GM23338 (cell line): Measurements from ENCODE around the gene MITF. TPM values are rescaled to one million over a fixed set of nuclear protein-coding genes. Genes with fewer than 3 reads are reported as not detected.

Experiments used
- ATAC-seq: fragments of 200-7000 bp; cut with Tn5 transposase; 3 replicates; pipeline ENCODE4 v1.9.1; 2020
- DNase-seq: peaks from one replicate; pipeline ENCODE4 v3.0.0-alpha.2; 2015; ENCODE audit warnings: low spot score
- H2AFZ ChIP-seq: fragments of 200-600 bp; sonication (generic); 2 replicates; pipeline ENCODE4 v1.8.0; 2016; ENCODE audit warnings: antibody characterized with exemption, mild to moderate bottlenecking, moderate library complexity
- H3F3A ChIP-seq: fragments of 200-600 bp; sonication (generic); replicated peaks from 2 replicates; pipeline ENCODE4 v1.8.0; 2017; ENCODE audit warnings: antibody characterized with exemption, mixed run types, low read depth
- H3K27ac ChIP-seq: fragments of 200-600 bp; sonication (generic); 2 replicates; pipeline ENCODE4 v1.6.1; 2016; ENCODE audit warnings: low read depth
- H3K27me3 ChIP-seq: fragments of 200-600 bp; sonication (generic); 2 replicates; pipeline ENCODE4 v1.8.0; 2016; ENCODE audit warnings: mild to moderate bottlenecking, mixed run types, moderate library complexity; ENCODE audit not compliant: insufficient read depth
- H3K36me3 ChIP-seq: fragments of 200-600 bp; sonication (generic); 2 replicates; pipeline ENCODE4 v1.8.0; 2016; ENCODE audit warnings: mild to moderate bottlenecking; ENCODE audit not compliant: insufficient read depth
- H3K4me1 ChIP-seq: fragments of 200-600 bp; sonication (generic); 2 replicates; pipeline ENCODE4 v1.8.0; 2016; ENCODE audit warnings: mild to moderate bottlenecking, moderate library complexity; ENCODE audit not compliant: insufficient read depth
- H3K4me2 ChIP-seq: fragments of 200-600 bp; sonication (generic); 2 replicates; pipeline ENCODE4 v1.7.1; 2017; ENCODE audit warnings: mixed run types
- H3K4me3 ChIP-seq: fragments of 200-600 bp; sonication (generic); 2 replicates; pipeline ENCODE4 v1.6.1; 2016; ENCODE audit warnings: mixed run types
- H3K79me2 ChIP-seq: fragments of 200-600 bp; sonication (generic); replicated peaks from 2 replicates; pipeline ENCODE4 v1.8.0; 2017; ENCODE audit warnings: mild to moderate bottlenecking; ENCODE audit not compliant: insufficient read depth
- H3K9me2 ChIP-seq: fragments of 200-600 bp; sonication (generic); 2 replicates; pipeline ENCODE4 v1.8.0; 2017; ENCODE audit not compliant: insufficient read depth
- H4K20me1 ChIP-seq: fragments of 200-600 bp; sonication (generic); replicated peaks from 2 replicates; pipeline ENCODE4 v1.8.0; 2017; ENCODE audit warnings: mild to moderate bottlenecking; ENCODE audit not compliant: insufficient read depth
- H3K27ac Mint-ChIP-seq: 2 replicates; pipeline ENCODE4 v1.8.0; 2020; ENCODE audit warnings: inconsistent platforms, mild to moderate bottlenecking, moderate library complexity, mixed read lengths
- H3K27me3 Mint-ChIP-seq: 3 replicates; pipeline ENCODE4 v1.8.0; 2022; ENCODE audit warnings: low read depth, mild to moderate bottlenecking, moderate library complexity, mixed read lengths, inconsistent platforms; ENCODE audit not compliant: insufficient read depth, poor library complexity
- H3K36me3 Mint-ChIP-seq: 3 replicates; pipeline ENCODE4 v1.8.0; 2021; ENCODE audit warnings: low read depth, mild to moderate bottlenecking, inconsistent platforms, moderate library complexity, mixed read lengths
- H3K4me1 Mint-ChIP-seq: 3 replicates; pipeline ENCODE4 v1.8.0; 2020; ENCODE audit warnings: mild to moderate bottlenecking, inconsistent platforms, mixed read lengths
- H3K4me3 Mint-ChIP-seq: 3 replicates; pipeline ENCODE4 v1.8.0; 2021; ENCODE audit warnings: moderate library complexity, mild to moderate bottlenecking, inconsistent platforms, mixed read lengths
- H3K9me3 Mint-ChIP-seq: 3 replicates; pipeline ENCODE4 v1.8.0; 2020; ENCODE audit warnings: moderate library complexity, mild to moderate bottlenecking, inconsistent platforms, mixed read lengths
- CREB1 ChIP-seq: fragments of 250-450 bp; sonication (Bioruptor Pico); IDR thresholded peaks from 2 replicates; pipeline ENCODE4 v1.5.0; 2020; ENCODE audit warnings: low read depth, mild to moderate bottlenecking, moderate library complexity
- EZH2 ChIP-seq: fragments of 200-600 bp; sonication (generic); IDR thresholded peaks from one replicate; pipeline ENCODE4 v1.8.0; 2017; ENCODE audit warnings: antibody characterized with exemption, mild to moderate bottlenecking, low read depth; ENCODE audit not compliant: unreplicated experiment
- EZH2phosphoT487 ChIP-seq: fragments of 200-600 bp; sonication (generic); IDR thresholded peaks from one replicate; pipeline ENCODE4 v1.8.1; 2018; ENCODE audit warnings: antibody characterized with exemption; ENCODE audit not compliant: unreplicated experiment
- JUNB ChIP-seq: IDR thresholded peaks from one replicate; pipeline ENCODE4 v1.6.1; 2016; ENCODE audit warnings: antibody characterized with exemption; ENCODE audit not compliant: unreplicated experiment
- POLR2AphosphoS5 ChIP-seq: IDR thresholded peaks from 2 replicates; pipeline ENCODE4 v1.6.1; 2016; ENCODE audit warnings: antibody characterized with exemption, low read depth
- STAT1 ChIP-seq: IDR thresholded peaks from one replicate; pipeline ENCODE4 v1.6.1; 2016; ENCODE audit warnings: antibody characterized with exemption; ENCODE audit not compliant: unreplicated experiment
- ZNF114 ChIP-seq: fragments of 250-450 bp; sonication (Bioruptor Pico); IDR thresholded peaks from 2 replicates; pipeline ENCODE4 v1.5.0; 2020; ENCODE audit warnings: mild to moderate bottlenecking, moderate library complexity
- ZNF331 ChIP-seq: fragments of 250-450 bp; sonication (Bioruptor Pico); IDR thresholded peaks from 2 replicates; pipeline ENCODE4 v1.5.0; 2020; ENCODE audit warnings: low read depth, mild to moderate bottlenecking, moderate library complexity
- polyA plus RNA-seq: library from polyadenylated mRNA; unstranded; fragments of >200 nt; fragmentation: Nextera tagmentation; extraction: Ambion mirVana; gene quantifications from 2 replicates; pipeline ENCODE4 v1.2.1, GENCODE V29; 2016
- total RNA-seq: library from RNA; depleted of rRNA; stranded (reverse); fragments of >200 nt; shearing (Covaris generic); gene quantifications from 2 replicates; pipeline ENCODE4 v1.2.3, GENCODE V29; 2014
- TF ChIP-seq, protein P1 (sequence below): IDR thresholded peaks from one replicate; pipeline ENCODE4 v1.6.1; 2018; ENCODE audit warnings: antibody characterized with exemption; ENCODE audit not compliant: unreplicated experiment
- TF ChIP-seq, protein P2 (sequence below): fragments of 250-450 bp; sonication (Bioruptor Pico); IDR thresholded peaks from 2 replicates; pipeline ENCODE4 v1.5.0; 2020; ENCODE audit warnings: mild to moderate bottlenecking, moderate library complexity
- TF ChIP-seq, protein P3 (sequence below): IDR thresholded peaks from 2 replicates; pipeline ENCODE4 v1.6.1; 2016; ENCODE audit warnings: antibody characterized with exemption

MITF gene
- total and polyA plus RNA-seq, 2 experiments from 2014 or later = 1.9 to 2.4 TPM

DNA sequence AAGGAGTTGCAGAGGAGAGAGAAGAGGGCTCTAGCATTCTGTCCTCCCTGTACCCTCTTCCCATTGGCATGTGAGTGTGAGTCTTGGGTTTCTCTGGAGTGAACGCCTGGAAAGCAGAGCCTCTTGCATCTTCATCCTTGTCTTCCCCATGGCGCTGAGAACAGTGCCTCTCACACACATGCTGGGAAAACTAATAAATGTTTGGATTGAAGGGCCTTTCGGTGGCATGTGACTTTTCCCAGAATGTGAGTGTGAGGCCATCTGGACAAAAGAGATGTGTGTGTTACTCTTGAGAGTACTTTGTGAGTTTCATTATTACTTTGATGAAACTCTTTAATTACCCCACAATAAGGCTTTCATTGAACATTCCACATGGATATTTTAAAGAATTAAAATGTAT lies 122.3 kb downstream of the MITF start:
- TF ChIP-seq EZH2 = no peak
- TF ChIP-seq, protein P1, sequence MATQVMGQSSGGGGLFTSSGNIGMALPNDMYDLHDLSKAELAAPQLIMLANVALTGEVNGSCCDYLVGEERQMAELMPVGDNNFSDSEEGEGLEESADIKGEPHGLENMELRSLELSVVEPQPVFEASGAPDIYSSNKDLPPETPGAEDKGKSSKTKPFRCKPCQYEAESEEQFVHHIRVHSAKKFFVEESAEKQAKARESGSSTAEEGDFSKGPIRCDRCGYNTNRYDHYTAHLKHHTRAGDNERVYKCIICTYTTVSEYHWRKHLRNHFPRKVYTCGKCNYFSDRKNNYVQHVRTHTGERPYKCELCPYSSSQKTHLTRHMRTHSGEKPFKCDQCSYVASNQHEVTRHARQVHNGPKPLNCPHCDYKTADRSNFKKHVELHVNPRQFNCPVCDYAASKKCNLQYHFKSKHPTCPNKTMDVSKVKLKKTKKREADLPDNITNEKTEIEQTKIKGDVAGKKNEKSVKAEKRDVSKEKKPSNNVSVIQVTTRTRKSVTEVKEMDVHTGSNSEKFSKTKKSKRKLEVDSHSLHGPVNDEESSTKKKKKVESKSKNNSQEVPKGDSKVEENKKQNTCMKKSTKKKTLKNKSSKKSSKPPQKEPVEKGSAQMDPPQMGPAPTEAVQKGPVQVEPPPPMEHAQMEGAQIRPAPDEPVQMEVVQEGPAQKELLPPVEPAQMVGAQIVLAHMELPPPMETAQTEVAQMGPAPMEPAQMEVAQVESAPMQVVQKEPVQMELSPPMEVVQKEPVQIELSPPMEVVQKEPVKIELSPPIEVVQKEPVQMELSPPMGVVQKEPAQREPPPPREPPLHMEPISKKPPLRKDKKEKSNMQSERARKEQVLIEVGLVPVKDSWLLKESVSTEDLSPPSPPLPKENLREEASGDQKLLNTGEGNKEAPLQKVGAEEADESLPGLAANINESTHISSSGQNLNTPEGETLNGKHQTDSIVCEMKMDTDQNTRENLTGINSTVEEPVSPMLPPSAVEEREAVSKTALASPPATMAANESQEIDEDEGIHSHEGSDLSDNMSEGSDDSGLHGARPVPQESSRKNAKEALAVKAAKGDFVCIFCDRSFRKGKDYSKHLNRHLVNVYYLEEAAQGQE = no peak
- TF ChIP-seq ZNF114 (CRISPR knock-in tag) = no peak
- no peak for TF ChIP-seq CREB1 (CRISPR knock-in tag)
- TF ChIP-seq STAT1 = no peak
- no peak for TF ChIP-seq JUNB
- no peak for TF ChIP-seq POLR2AphosphoS5
- TF ChIP-seq, protein P2, sequence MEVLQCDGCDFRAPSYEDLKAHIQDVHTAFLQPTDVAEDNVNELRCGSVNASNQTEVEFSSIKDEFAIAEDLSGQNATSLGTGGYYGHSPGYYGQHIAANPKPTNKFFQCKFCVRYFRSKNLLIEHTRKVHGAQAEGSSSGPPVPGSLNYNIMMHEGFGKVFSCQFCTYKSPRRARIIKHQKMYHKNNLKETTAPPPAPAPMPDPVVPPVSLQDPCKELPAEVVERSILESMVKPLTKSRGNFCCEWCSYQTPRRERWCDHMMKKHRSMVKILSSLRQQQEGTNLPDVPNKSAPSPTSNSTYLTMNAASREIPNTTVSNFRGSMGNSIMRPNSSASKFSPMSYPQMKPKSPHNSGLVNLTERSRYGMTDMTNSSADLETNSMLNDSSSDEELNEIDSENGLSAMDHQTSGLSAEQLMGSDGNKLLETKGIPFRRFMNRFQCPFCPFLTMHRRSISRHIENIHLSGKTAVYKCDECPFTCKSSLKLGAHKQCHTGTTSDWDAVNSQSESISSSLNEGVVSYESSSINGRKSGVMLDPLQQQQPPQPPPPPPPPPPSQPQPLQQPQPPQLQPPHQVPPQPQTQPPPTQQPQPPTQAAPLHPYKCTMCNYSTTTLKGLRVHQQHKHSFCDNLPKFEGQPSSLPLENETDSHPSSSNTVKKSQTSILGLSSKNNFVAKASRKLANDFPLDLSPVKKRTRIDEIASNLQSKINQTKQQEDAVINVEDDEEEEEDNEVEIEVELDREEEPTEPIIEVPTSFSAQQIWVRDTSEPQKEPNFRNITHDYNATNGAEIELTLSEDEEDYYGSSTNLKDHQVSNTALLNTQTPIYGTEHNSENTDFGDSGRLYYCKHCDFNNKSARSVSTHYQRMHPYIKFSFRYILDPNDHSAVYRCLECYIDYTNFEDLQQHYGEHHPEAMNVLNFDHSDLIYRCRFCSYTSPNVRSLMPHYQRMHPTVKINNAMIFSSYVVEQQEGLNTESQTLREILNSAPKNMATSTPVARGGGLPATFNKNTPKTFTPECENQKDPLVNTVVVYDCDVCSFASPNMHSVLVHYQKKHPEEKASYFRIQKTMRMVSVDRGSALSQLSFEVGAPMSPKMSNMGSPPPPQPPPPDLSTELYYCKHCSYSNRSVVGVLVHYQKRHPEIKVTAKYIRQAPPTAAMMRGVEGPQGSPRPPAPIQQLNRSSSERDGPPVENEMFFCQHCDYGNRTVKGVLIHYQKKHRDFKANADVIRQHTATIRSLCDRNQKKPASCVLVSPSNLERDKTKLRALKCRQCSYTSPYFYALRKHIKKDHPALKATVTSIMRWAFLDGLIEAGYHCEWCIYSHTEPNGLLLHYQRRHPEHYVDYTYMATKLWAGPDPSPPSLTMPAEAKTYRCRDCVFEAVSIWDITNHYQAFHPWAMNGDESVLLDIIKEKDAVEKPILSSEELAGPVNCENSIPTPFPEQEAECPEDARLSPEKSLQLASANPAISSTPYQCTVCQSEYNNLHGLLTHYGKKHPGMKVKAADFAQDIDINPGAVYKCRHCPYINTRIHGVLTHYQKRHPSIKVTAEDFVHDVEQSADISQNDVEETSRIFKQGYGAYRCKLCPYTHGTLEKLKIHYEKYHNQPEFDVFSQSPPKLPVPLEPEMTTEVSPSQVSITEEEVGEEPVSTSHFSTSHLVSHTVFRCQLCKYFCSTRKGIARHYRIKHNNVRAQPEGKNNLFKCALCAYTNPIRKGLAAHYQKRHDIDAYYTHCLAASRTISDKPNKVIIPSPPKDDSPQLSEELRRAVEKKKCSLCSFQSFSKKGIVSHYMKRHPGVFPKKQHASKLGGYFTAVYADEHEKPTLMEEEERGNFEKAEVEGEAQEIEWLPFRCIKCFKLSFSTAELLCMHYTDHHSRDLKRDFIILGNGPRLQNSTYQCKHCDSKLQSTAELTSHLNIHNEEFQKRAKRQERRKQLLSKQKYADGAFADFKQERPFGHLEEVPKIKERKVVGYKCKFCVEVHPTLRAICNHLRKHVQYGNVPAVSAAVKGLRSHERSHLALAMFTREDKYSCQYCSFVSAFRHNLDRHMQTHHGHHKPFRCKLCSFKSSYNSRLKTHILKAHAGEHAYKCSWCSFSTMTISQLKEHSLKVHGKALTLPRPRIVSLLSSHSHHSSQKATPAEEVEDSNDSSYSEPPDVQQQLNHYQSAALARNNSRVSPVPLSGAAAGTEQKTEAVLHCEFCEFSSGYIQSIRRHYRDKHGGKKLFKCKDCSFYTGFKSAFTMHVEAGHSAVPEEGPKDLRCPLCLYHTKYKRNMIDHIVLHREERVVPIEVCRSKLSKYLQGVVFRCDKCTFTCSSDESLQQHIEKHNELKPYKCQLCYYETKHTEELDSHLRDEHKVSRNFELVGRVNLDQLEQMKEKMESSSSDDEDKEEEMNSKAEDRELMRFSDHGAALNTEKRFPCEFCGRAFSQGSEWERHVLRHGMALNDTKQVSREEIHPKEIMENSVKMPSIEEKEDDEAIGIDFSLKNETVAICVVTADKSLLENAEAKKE = no peak
- TF ChIP-seq, protein P3, sequence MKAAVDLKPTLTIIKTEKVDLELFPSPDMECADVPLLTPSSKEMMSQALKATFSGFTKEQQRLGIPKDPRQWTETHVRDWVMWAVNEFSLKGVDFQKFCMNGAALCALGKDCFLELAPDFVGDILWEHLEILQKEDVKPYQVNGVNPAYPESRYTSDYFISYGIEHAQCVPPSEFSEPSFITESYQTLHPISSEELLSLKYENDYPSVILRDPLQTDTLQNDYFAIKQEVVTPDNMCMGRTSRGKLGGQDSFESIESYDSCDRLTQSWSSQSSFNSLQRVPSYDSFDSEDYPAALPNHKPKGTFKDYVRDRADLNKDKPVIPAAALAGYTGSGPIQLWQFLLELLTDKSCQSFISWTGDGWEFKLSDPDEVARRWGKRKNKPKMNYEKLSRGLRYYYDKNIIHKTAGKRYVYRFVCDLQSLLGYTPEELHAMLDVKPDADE = no peak
- TF ChIP-seq ZNF331 (CRISPR knock-in tag) = no peak
- TF ChIP-seq EZH2phosphoT487 = no peak
- DNase-seq (no peak), ATAC-seq (no peak)
- H3K27me3 ChIP-seq = no peaks in the 10 kb centered on the region
- Mint-ChIP-seq H3K9me3 (no peaks in the 10 kb centered on the region), H3K27ac (no peak overlapping the region), H3K27me3 (no peaks in the 10 kb centered on the region), H3K4me1 (peaks cover 5% of the 10 kb centered on the region; the same call in 2 of the 3 replicates), H3K36me3 (no peaks in the 10 kb centered on the region), H3K4me3 (no peak overlapping the region)
- no peak overlapping the region for H3K4me3 ChIP-seq
- H3K36me3 ChIP-seq = no peaks in the 10 kb centered on the region
- no peaks in the 10 kb centered on the region; the same call in 1 of the 2 replicates for H4K20me1 ChIP-seq
- no peak overlapping the region for H2AFZ ChIP-seq
- no peaks in the 10 kb centered on the region for H3K79me2 ChIP-seq
- no peak overlapping the region for H3K4me2 ChIP-seq
- H3K27ac ChIP-seq = no peak overlapping the region
- H3F3A ChIP-seq = no peaks in the 10 kb centered on the region
- H3K9me2 ChIP-seq = no peaks in the 10 kb centered on the region
- no peaks in the 10 kb centered on the region for H3K4me1 ChIP-seq
